SK-N-MC (cell line): ENCODE data around the gene SMAD6.

Experiments
- EZH2 ChIP-seq: fragments of 200-600 bp; sonication (generic); IDR thresholded peaks from one replicate; pipeline ENCODE4 v1.6.1; 2017; ENCODE audit warnings: antibody characterized with exemption
- FOXP2 ChIP-seq: optimal IDR thresholded peaks from 2 replicates; pipeline ENCODE3; 2011; ENCODE audit warnings: mild to moderate bottlenecking, moderate library complexity; ENCODE audit not compliant: insufficient read depth; ENCODE audit errors: extremely low read length, control extremely low read depth
- POLR2AphosphoS5 ChIP-seq: IDR thresholded peaks from 2 replicates; pipeline ENCODE4 v1.6.1; 2012; ENCODE audit warnings: mild to moderate bottlenecking, low read depth, low read length, borderline replicate concordance

DNA sequence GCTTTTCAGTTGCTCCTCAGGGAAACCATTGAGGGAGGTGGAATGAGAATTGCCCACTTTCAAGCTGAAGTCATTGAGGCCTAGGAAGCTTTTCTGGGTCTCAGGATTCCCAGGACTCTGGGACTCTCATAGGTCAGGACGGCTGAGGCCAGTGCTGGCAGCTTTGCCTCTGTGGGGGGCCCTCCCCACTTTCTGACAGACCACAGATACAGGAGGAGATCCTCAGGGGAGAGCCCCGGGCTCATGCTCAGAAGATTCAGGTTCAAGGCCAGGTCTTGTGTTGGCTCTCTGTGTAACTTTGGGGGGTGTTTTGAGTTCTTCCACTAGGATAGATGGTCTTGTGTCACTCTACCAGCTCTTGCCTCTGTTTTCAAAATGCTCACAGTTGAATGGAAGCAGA is 50.0 kb downstream of the SMAD6 start:
- no peak for TF ChIP-seq EZH2
- no peak for TF ChIP-seq POLR2AphosphoS5
- TF ChIP-seq FOXP2, result no peak
